Adrenal gland (tissue), 5 donors: Measurements from ENCODE around the gene ARHGAP27.
"Not testable (repeated sequence)": the region's sequence is repeated elsewhere in the genome, so short reads cannot be mapped to it uniquely, and the experiment has no call there.

Experiments used
- POLR2A ChIP-seq, 2 donors: fragments of 450-650 bp; IDR thresholded peaks; one replicate each; pipeline ENCODE4 v1.6.1; 2017; ENCODE audit warnings: antibody characterized with exemption in 2 of 2, mild to moderate bottlenecking in 2 of 2, moderate library complexity in 1 of 2
- TF ChIP-seq, protein P1 (sequence below), 6 experiments: fragments of 450-650 bp in 4 of 6; fragments of 200-600 bp in 2 of 6; sonication (generic) in 1 of 6; IDR thresholded peaks; 1 replicate in 5 of 6; 2 replicates in 1 of 6; pipeline versions ENCODE4 v1.5.1 to v1.8.0; 2016 to 2021; ENCODE audit warnings: antibody characterized with exemption in 6 of 6, mild to moderate bottlenecking in 2 of 6, moderate library complexity in 1 of 6
- donor health status: DM: no; HTN: no; CAD: no.

DNA sequence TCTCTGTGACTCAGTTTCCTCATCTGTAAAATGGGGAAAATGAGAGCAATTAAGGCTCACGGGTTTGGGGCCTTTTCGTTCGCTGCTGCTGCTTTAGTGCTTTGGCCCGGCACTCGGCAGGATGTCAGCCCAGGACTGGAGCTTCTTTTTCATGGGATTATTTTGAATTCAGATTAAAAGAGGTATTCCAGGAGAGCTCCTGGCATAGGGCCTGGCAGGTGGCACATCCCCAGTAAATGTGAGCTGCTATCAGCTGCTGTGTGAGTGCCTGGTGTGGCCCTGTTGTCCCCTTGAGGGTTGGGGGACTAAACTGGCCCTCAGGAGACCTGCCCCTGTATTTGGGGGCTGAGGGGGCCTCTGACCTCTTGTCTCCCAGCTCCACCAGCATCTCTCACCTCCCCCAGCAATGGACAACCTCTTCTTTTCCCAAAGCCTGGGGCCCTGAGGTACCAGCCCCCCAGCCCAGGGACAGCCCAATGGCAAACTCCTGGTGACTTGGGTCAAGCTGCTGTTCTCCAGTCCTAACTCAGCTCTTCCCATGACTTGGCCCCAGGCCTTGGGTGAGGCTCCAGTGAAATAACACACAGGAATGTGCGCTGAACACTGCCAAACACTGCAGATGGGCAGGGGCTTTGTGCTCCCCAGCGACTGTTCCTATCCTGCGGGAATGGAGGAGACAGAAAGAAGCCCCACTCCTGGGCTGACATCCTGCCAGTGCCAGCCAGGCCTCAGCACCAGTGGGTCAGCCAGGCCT lies 14.4 kb upstream of the ARHGAP27 start:
- TF ChIP-seq, protein P1, sequence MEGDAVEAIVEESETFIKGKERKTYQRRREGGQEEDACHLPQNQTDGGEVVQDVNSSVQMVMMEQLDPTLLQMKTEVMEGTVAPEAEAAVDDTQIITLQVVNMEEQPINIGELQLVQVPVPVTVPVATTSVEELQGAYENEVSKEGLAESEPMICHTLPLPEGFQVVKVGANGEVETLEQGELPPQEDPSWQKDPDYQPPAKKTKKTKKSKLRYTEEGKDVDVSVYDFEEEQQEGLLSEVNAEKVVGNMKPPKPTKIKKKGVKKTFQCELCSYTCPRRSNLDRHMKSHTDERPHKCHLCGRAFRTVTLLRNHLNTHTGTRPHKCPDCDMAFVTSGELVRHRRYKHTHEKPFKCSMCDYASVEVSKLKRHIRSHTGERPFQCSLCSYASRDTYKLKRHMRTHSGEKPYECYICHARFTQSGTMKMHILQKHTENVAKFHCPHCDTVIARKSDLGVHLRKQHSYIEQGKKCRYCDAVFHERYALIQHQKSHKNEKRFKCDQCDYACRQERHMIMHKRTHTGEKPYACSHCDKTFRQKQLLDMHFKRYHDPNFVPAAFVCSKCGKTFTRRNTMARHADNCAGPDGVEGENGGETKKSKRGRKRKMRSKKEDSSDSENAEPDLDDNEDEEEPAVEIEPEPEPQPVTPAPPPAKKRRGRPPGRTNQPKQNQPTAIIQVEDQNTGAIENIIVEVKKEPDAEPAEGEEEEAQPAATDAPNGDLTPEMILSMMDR (IDR thresholded peaks at IDR 0.05): not testable (repeated sequence)
- TF ChIP-seq POLR2A (IDR thresholded peaks at IDR 0.05): not testable (repeated sequence)
